Posterior cingulate gyrus (tissue), 11 donors: ENCODE measurements around the gene KATNB1.

ENCODE experiments used
- DNase-seq, 10 donors: peaks; one replicate each; pipeline versions ENCODE4 v3.0.0 to v3.0.0-alpha.2; 2020 to 2021; ENCODE audit warnings: mixed read lengths in 3 of 10
- intact Hi-C: fragments of 100-400 bp; cut with DNase I; formaldehyde crosslinking; loops from one replicate; pipeline ENCODE4 v1.15.1; 2023

The KATNB1 gene

DNA sequence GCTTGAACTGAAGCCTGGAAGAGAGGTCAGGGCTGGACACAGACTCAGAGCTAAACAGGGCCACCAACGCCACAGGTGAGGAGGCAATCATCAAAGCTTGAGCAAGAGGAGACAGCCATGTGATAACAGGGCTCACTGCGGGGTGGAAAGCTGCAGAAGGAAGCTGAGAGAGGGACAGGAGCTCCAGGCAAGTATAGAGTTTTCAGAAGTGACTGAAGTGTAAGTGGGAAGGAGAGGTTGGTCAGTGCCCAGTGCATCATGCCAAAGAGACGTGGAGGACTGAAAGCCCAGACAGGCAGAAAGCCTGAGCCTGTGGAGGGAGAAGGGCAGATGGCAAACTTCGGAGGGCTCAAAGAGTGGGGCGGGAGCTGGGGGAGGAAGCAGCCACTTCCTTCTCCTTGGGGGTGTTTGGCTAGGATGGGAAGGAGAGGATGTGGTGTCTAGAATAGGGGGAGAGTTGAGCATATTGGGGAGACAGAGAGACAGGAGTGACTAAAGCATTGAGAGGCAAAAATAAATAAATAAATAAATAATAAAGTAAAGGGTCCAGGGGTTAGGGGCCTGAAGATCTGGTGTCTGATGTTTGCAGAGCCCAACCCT, 64.1 kb downstream of the KATNB1 start:
- intact Hi-C loops: no loop called here
- DNase-seq: peak in 1 of 10 donors; percentile 54

DNA sequence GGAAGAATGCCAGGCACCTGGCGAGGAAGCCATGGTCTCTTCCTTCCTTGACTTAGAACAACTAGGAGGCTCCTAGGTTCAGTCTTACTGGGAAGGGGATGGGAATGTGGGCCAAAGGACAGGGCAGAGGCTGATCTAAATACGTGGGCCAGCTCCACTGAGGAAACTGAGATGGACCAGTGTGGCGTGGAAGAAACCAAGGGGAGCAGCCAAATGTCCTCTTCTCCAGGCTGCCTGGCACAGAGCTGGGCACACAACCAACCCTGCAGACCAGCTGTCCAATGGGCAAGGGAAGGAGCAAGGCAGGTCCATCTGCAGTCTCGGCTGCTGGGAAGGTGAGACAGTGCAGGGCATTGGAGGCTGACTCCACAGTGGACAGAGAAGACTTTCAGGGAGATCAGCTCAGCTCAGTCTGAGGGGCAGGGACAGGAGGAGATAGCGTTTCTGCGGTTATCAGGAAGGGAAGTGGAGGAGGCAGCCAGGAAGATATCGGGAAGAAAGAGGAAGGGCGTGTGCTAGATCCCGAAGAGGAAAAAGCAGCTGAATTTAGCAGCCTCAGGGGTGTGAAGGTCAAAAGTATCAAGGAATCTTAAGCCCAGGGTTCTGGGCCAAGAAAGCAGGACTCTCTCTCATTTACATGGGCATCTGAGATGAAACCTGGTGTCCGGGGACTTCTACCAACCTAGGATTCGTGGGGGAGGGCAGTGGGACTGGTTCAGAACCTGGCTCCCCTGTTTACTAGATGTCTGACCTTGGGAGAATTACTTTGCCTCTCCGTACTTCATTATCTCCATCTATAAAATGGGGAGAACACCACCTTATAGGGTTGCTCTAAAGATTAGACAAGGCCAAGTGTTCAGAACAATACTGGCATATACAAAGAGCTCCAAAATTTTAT, 64.9 kb downstream of the KATNB1 start:
- peak in 1 of 10 donors; percentile 46 for DNase-seq
- intact Hi-C loops: no loop called here

DNA sequence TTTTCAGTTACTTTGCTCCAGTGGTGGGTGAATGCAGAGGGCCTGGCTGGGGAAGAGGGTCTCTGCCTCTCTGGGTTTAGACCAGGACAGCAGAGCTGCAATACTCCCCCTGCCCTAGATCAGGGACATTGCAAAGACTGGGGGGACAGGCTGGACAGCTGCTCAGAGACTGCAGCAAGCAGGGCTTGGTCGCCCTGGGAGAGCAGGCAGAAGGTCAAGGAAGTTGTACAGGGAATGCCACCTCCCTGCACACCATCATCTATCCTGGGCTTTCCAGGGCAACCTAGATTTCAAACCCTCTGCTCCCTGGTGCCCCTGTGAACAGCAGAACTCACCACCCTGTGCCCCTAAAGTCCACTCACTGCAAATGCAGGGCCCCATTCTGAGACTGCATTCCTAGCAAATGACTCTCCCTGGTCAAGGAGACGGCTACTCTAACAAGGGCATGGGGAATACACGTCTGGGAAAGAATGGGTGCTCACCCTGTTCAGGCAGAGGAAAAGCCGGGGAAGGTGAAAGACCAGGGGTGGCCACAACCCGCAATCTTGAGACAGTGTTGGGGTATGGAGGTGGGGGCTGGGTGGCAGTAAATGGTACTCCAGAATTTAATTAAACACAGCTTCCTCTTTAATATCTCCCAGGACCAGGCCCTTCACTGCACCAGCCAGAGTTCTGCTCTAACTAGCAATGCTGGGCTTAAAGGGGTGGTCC, 65.7 kb downstream of the KATNB1 start:
- peak in 1 of 10 donors; percentile 58 for DNase-seq
- intact Hi-C loops: no loop called here

DNA sequence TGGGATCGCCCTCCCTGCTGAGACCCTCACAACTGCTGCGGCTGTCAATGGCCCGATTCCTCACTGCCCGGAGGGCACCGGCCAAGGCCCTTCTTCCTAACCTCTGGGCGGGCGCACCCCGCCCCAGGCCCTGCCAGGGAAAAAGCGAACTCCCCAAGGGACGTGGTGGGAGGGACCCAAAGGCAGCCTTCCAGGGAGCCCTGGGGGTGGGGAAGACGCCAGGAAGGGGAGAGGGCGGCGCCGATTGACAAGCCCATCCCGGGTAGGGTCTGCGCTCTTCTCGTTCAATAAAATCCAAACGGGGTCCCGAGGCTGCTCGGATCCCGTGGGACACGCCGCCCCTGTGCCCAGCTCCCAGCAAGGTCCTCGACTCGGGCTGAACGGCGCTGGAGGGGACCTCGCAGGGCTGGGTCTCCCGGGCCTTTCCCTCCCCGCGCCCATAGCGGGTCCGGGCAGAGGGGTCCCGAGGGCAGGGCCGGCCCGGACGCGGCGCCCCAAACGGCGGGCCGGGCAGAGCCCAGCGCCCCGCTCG, 66.3 kb downstream of the KATNB1 start:
- intact Hi-C loops: loop anchor here (2.0 kb wide), 1 partner anchor 61 kb away; no protein-coding TSS in a partner anchor
- DNase-seq: peak in 3 of 10 donors; percentile 29 to 89 (median 71)

DNA sequence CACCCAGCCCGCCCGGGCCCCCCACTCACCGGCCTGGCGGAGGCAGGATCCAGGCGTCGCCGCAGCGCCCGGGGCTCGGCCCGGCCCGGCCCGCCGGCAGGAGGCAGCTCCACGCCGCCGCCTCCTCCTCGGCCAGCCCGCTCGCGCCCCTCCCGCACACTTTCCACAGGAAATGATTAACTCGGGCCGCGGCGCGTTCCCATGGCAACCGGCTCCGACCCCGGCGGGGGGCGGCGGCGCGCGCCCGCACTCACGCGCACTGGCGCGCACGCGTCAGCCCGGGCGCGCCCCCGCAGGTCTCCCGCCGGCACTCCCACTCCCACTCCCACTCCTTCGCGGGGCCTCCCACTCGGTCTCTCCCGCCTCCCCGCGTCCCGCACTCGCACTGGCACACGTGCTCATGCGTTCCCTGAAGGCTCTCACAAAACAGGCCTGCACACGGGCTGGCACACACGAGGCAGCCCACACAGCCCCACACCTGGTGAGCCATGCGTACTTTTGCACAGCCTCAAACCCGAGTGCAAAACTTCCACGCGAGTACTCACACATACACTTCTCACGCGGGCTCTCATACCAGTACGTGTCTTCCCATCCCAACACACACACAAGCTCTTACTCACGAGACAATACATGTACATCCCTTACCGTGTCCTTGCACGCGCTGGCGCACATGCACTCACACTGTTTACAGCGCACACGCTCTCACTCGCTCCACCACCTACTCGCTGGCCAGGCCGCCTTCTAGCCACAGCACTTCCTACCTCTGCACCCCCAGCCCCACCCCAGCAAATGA, 67.0 kb downstream of the KATNB1 start, which contains the start of gene KIFC3:
Gene KIFC3 (minus strand): TSS at position 151 of the 793 bp plus-strand sequence. CDS start 4,248 bp downstream, outside the sequence.
- DNase-seq: peak; percentile 79 to 98 (median 88)
- intact Hi-C loops: loop anchor here (2.0 kb wide), 1 partner anchor 60 kb away; no protein-coding TSS in a partner anchor

DNA sequence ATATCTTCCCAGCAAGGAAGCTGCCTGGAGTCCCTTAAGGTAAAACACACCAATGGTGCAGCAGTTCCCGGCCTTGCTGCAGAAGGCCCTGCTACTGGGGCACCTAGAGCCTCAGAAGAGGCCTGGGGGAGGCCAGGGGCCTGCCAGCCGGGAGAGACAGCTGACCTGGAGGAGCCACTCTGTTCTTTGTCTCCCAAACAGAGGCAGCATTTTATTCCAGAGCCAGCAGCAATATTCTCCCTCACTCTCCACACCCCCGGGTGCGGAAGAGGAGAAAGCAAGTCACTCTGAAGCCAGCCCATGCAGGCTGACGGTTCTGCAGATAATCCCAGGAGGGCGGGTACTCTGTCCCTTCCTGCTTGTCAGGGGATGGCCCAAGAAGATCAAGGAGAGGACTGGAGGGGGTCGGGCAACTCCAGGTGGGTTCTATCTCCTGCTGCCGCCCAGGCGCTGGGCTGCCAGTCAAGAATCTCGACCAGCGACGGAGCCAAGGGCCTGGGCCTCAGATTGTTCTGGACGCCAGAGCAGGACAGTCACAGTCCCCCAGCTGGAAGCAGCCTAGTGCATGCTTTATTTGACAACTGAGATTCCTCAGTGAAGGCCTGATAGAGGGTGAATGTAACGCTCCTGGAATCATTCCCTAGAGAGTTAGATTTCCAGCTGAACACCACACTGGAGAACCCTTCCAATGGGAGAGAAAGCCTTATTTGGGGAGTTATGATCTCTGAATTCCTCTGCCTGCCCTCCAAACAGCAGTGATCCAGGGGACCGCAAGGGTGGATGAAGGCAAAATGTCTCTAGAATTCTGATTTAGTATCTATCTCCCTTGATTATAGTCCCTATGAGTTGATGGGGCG, 67.8 kb downstream of the KATNB1 start:
- intact Hi-C loops: loop anchor here (2.0 kb wide), 1 partner anchor 59 kb away; no protein-coding TSS in a partner anchor
- peak; percentile 45 to 96 (median 62) for DNase-seq

DNA sequence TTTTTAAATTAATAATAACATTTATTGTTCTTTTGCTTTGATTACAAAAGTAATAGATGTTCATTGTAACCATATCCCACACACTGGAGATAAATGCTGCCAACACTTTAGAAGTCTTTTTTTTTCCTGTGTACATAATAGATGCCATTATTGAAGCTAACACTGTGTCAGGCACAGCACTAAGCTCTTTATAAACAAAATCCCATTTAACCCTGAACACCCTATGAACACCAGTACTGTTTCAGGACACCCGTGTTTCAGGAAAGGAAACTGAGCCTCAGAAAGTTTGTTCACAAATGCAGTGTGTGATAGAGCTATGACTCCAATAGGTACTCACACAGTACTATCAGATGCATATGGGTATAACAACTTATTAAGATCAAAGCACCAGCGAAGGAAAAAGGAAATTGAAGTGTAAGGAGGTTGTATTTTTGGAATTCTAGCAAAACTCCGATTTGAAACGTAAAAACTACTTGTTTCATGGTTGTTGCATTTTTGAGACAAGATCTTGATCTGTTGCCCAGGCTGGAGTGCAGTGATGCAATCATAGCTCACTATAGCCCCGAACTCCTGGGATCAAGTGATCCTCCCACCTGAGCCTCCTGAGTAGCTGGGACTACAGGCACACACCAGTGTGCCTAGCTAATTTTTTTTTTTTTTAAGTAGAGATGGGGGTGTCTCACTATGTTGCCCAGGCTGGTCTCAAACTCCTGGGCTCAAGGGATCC, 68.7 kb downstream of the KATNB1 start:
- peak in 1 of 10 donors; percentile 16 for DNase-seq
- intact Hi-C loops: no loop called here

DNA sequence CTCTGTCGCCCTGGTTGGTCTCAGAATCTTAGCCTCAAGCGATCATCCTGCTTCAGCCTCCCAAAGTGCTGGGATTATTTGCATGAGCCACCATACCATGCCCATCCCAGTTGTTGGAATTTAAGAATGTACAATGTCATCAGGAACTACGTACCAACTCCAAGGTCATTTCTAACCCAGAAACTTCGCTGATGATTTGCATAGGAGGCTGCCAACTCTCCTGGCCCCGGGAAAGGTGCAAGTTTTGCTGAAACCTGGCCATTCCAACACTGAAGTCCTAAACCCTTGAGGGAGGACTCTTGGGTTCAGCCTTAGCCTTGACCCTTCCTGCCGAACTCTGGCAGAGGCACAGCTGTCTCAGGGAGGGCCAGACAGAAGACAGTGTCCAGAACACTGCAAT, 69.6 kb downstream of the KATNB1 start:
- peak in 1 of 10 donors; percentile 49 for DNase-seq
- intact Hi-C loops: no loop called here
